HG03575 (cell line): ENCODE measurements around the gene ZMYND8.
"Not testable (repeated sequence)": the region's sequence is repeated elsewhere in the genome, so short reads cannot be mapped to it uniquely, and the experiment has no call there.

Experiments
- ATAC-seq: cut with Tn5 transposase; IDR thresholded peaks from one replicate; pipeline ENCODE4 v1.9.1; 2021; ENCODE audit not compliant: unreplicated experiment, insufficient number of reproducible peaks, low FRiP score; ENCODE audit errors: extremely low read depth

ZMYND8 gene

GRCh38 chr20:47277535-47277872, 79.0 kb downstream of the ZMYND8 start:
- not testable (repeated sequence) for ATAC-seq

GRCh38 chr20:47276851-47277534, 79.5 kb downstream of the ZMYND8 start:
- ATAC-seq, result no peak

GRCh38 chr20:47276251-47276650, 80.2 kb downstream of the ZMYND8 start:
- no peak for ATAC-seq

- ATAC-seq, result no peak
These were observed 81.0 kb downstream of the ZMYND8 start for GRCh38 chr20:47275548-47275947.

GRCh38 chr20:47274401-47275108, 81.9 kb downstream of the ZMYND8 start:
- ATAC-seq, result peak; percentile 56

DNA sequence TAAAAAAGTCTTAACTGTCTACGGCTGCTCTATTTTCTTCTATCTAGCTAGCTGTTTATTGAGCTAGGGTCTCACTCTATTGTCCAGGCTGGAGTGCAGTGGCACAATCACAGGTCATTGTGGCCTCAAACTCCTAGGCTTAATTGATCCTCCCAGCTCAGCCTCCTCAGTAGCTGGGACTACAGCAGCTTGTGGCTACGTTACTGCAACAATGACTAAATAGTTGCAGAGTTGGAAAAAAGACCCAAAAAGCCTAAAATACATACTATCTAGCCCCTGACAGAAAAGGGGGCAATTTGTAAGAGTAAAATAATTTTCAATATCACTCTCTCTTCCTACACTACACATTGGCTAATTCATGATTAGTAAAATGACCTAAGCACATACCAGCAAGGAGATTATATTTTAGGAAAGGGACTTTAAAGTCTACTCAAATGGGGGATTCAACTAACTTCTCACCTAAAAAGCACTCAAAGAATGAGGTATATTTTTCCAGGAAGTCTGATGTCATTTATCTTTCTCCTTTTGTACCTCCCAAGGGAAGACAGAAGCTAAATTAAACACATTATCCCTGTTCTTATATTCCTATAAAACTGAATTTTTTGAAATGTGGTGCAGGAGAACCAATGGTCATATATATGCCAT, 82.8 kb downstream of the ZMYND8 start:
- no peak for ATAC-seq

- ATAC-seq, result no peak
These were observed 83.5 kb downstream of the ZMYND8 start for GRCh38 chr20:47272893-47273590.

DNA sequence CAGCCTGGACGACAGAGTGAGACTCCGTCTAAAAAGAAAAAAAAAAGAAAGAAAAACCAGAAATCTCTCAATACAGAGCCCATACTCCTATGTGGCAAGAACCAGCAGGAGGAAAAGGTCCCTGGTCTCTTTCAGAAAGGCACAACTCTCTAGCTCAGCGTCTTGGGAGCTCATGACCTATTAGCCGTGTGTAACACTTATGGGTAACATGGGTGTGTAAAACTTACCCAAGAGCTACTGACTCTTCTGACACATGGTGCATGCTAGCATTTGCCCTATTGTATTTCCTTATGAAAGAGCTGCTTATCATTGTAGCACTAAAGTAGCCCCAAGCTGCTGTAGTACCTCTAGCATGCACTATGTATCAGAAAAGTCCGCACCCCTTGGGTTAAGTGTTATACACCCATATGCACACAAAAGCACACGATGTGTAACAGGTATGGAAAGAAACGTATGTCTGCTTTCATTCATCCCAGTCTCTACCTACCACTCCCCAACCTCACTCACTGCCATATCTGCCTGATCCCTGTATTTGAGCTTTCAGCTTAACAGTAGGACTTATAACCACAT, 85.4 kb downstream of the ZMYND8 start:
- ATAC-seq, result no peak

GRCh38 chr20:47269309-47270165, 87.0 kb downstream of the ZMYND8 start:
- ATAC-seq, result no peak

DNA sequence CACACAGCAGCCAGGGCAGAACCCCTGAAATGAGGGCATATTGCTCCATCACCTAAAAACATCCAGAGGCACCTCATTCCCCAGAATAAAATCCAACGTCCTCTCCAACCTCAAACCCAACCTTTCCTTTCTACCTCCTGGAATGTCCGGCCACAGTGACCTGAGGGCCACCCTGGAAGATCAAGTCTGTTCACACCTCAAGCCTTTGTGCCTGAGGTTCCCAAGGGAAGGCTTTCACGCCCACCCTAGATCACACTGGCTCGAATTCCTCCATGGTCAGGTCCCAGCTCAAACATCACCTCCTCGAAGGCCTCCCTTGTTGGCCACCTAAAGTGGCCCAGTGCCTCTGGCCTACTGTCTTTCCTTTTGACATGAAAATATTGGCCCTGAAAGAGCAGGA, 88.9 kb downstream of the ZMYND8 start:
- no peak for ATAC-seq

- no peak for ATAC-seq
These were observed 89.5 kb downstream of the ZMYND8 start for GRCh38 chr20:47266847-47267515.

DNA sequence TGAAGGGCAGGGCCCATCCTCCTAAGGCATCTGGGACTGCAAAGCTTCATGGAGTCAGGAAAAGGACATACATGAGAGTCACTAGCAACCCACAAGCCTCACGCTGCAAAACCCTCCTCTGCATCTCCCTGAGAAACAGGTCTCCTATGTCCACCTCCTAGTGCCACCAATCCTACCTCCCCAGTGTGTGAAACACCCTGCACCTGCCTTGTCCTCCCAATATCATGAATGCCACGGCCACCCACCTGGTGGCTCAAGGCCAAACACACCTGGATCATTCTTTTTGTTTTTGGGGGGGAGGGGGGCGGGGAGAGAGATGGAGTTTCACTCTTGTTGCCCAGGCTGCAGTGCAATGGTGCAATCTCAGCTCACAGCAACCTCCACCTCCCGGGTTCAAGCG, 90.5 kb downstream of the ZMYND8 start:
- ATAC-seq, result no peak

- no peak for ATAC-seq
These were observed 91.3 kb downstream of the ZMYND8 start for GRCh38 chr20:47265214-47265613.

GRCh38 chr20:47264137-47264769, 92.2 kb downstream of the ZMYND8 start:
- ATAC-seq, result not testable (repeated sequence)

GRCh38 chr20:47263465-47264084, 92.9 kb downstream of the ZMYND8 start:
- ATAC-seq, result no peak

DNA sequence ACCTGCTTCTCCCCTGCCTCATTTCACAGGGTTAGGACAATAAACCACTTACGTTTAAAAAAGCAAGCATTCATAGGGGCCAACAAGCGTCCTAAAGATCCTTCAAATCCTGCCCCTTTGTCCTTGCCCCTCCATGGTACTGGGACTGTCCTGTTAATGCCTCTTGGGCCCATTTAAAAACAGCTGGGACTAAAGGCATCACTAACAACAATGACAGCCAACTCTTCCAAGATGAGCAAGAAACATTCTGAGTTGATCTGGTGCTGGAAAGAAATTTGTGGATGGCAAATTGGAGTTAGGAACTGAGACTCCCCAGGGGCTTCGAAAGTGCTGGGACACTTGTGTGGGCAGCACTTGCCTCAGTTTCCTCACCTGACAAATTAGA, 93.4 kb downstream of the ZMYND8 start:
- no peak for ATAC-seq

- no peak for ATAC-seq
These were observed 94.0 kb downstream of the ZMYND8 start for GRCh38 chr20:47262365-47263013.
